GM12891 (cell line): ENCODE data around the gene PTPRN.
"Not testable (repeated sequence)": the region's sequence is repeated elsewhere in the genome, so short reads cannot be mapped to it uniquely, and the experiment has no call there.

Source experiments
- DNase-seq: peaks from one replicate; pipeline ENCODE4 v3.0.0; 2011; ENCODE audit warnings: low spot score; ENCODE audit not compliant: insufficient read length
- FAIRE-seq: peaks from 2 replicates; lab custom pipeline; 2011; peaks lifted over from hg19 to GRCh38; lab: Jason Lieb, UNC
- PAX5 ChIP-seq: IDR thresholded peaks from 2 replicates; pipeline ENCODE4 v1.6.1; 2011; ENCODE audit warnings: low read length, moderate library complexity, mild to moderate bottlenecking; ENCODE audit not compliant: insufficient read depth, severe bottlenecking
- POLR2A ChIP-seq: IDR thresholded peaks from 2 replicates; pipeline ENCODE4 v1.6.1; 2011; ENCODE audit warnings: low read depth, low read length, control low read depth
- POLR2AphosphoS5 ChIP-seq: IDR thresholded peaks from 2 replicates; pipeline ENCODE4 v1.6.1; 2011; ENCODE audit warnings: low read depth, low read length, control low read depth
- POU2F2 ChIP-seq: IDR thresholded peaks from 2 replicates; pipeline ENCODE4 v1.6.1; 2011; ENCODE audit warnings: low read depth, mild to moderate bottlenecking, control low read depth, low read length, moderate library complexity
- SPI1 ChIP-seq: IDR thresholded peaks from 2 replicates; pipeline ENCODE4 v1.6.1; 2011; ENCODE audit warnings: low read depth, low read length, control low read depth
- TAF1 ChIP-seq: IDR thresholded peaks from 2 replicates; pipeline ENCODE4 v1.6.1; 2011; ENCODE audit warnings: low read depth, low read length, control low read depth

PTPRN gene

DNA sequence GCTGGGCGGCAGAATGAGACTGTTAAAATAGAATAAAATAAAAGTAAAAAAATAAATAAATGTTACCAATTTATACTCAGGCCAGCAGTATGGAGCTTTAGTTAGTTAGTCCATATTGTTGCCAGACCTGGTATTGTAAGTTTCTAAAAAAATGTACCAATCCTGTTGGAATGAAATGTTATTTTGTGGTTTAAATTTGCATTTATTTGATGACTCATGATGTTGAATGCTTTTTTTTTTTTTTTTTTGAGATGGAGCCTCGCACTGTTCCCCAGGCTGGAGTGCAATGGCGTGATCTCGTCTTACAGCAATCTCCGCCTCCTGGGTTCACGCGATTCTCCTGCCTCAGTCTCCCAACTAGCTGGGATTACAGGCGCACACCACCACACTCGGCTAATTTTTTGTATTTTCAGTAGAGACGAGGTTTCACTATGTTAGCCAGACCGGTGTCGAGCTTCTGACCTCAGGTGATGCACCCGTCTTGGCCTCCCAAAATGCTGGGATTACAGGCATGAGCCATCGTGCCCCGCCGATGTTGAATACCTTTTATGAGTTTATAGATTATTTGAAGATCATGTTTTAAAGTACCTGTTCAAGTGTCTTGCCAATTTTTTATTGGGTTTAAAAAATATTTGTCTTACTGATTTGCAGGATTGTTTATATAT is 5.7 kb upstream of the PTPRN start:
- TF ChIP-seq POU2F2, result no peak
- TF ChIP-seq TAF1, result no peak
- no peak for TF ChIP-seq POLR2AphosphoS5
- TF ChIP-seq POLR2A, result no peak
- no peak for TF ChIP-seq SPI1
- TF ChIP-seq PAX5, result no peak
- FAIRE-seq (no peak), DNase-seq (no peak)

DNA sequence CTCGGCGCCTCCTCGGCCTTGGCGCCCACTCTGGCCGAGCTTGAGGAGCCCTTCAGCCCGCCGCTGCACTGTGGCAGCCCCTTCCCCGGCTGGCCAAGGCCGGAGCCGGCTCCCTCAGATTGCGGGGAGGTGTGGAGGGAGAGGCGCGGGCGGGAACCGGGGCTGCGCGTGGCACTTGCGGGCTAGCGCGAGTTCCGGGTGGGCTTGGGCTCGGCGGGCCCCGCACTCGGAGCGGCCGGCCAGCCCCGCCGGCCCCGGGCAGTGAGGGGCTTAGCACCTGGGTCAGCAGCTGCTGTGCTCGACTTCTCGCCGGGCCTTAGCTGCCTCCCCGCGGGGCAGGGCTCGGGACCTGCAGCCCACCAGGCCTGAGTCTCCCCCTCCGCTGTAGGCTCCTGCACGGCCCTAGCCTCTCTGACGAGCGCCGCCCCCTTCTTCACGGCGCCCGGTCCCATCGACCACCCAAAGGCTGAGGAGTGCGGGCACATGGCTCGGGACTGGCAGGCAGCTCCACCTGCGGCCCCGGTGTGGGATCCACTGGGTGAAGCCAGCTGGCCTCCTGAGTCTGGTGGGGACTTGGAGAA is 3.6 kb upstream of the PTPRN start:
- FAIRE-seq, result not testable (repeated sequence)

DNA sequence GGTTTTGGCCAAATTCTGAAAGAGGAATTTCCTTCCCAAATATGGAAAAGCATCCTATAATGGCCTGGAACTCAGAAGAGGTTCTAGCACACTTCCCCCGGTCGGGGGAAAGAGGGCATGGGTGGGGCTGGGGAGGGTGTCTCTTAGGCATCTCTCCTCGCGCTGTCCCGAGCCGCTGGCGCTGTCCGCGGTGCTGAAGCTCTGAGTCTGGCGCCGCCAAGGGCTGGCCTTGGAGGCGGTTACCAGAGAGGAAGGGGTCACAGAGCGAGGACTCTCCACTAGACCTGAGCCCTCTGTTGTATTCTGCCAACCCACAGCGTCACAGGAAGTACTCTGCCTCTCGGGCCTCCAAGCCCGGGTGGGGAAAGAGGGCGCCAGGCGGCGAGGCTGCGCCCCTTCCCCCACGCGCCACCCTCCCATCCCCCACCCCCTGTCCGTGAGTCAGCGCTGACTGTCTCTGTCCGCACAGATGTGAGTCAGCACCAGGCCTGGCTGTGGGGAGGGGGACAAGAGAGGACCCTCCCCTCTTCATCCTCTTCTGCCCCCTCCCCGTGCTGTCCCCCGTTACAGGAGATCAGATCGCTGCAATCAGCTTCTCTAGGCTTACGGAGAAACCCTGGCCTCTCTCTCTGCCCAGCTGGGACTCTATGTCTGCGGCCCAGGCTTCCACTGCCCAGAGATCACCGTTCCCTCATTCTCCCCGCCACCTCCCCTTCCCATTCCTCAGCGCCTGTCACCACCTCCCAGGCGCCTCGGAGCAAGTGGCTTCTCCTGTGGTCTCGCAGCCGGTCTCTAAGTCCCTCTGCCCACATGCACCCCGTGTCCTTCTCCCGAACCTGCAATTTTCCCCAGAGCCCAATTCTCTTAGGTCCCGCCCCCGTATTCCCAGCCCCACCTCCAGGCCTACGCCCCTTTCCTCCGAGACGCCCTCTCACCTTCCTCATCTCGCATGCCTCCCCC is 779 bp downstream of the PTPRN start:
- DNase-seq, result peak; percentile 71
- peak; percentile 41 for FAIRE-seq
- no peak for TF ChIP-seq POU2F2
- TF ChIP-seq PAX5, result no peak
- TF ChIP-seq TAF1, result no peak
- no peak for TF ChIP-seq POLR2A
- no peak for TF ChIP-seq POLR2AphosphoS5
- TF ChIP-seq SPI1, result no peak

More for the DNA sequence above, 3.6 kb upstream of the PTPRN start:
- not testable (repeated sequence) for DNase-seq

DNA sequence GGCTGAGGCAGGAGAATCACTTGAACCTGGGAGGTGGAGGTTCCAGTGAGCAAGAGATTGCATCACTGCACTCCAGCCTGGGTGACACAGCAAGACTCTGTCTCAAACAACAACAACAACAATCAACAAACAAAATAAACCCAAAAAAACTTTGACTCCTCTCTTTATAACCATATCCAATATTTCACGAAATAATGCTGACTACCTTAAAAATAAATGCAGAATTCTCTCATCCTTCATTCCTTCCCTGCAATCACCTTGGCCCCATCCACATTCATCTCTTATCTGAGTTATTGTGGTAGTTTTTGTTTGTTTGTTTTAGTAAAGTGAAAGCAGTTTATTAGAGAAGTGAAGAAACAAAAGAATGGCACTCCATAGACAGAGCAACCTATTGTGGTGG is 3.2 kb downstream of the PTPRN start:
- DNase-seq, result no peak
- FAIRE-seq, result no peak
- no peak for TF ChIP-seq POLR2A
- TF ChIP-seq POU2F2, result no peak
- no peak for TF ChIP-seq SPI1
- TF ChIP-seq TAF1, result no peak
- TF ChIP-seq PAX5, result no peak
- no peak for TF ChIP-seq POLR2AphosphoS5

DNA sequence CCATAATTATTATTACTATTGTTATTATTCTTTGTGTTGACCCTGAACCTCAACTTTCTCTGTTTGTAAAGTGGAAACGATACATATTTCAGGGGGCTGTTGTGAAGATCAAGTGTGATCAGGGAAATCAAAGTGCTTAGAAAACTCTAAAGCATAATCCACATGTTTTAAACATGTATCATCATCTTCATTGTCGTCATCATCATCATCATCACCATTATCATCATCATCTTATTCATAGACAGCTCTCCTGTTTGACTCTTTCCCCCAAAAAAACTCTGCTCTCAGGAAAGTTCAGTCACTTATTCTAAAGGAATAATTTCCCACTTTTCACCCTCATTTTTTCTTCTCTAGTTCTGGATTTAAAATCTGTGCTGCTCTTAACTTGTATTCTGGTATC is 5.0 kb downstream of the PTPRN start:
- no peak for FAIRE-seq
- TF ChIP-seq POLR2AphosphoS5 (no peak), SPI1 (no peak), POU2F2 (no peak), PAX5 (no peak), TAF1 (no peak), POLR2A (no peak)
- DNase-seq, result no peak

DNA sequence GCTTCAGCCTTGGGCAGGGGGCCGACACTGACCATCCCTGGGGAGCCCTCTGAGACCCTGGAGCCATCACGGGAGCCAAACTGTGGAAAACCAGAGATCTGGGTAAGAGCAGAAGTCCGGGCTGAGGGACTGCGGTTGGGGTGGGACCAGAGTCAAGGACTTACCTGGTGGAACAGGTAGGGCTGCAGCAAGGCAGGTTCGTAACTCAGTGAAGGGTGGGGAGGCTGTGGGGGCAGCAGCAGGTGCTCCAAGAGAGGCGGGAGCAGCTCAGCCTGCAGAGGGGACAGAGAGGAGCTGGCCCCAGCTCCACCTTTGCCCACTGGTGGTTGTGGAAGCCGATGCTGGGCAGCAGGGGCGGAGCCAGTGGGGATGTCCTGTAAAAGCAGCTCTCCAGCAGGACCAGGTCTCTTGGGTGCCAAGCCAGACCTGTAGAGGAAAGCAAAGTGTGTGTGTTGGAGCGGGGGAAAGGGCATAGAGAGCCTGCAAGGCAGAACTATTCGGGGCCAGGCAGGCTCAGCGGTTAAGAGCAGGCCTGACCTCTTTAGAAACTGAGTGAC is 6.7 kb downstream of the PTPRN start:
- TF ChIP-seq POLR2A (no peak), POU2F2 (no peak), TAF1 (no peak), SPI1 (no peak), POLR2AphosphoS5 (no peak), PAX5 (no peak)
- FAIRE-seq (no peak), DNase-seq (no peak)

DNA sequence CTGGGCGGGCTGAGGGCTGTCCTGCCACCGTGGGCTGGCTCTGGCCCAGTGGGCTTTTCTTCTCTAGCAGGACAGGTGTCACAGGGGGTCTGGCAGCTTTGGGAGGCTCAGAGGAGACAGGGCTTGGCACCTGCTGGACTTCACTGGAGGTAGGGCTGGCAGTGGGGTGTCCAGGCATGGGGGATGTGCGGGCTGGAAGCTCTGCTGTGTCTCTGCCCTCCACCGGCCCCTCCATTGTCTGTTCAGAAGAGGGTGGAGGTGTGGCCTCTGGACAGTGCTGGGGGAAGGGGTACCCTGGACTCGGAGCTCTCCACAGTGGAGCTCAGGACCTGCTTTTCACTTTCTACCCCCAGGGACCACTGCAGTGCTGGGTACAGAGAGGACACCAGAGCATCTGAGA is 9.2 kb downstream of the PTPRN start:
- no peak for TF ChIP-seq SPI1
- no peak for TF ChIP-seq POLR2AphosphoS5
- no peak for TF ChIP-seq TAF1
- TF ChIP-seq POLR2A, result no peak
- TF ChIP-seq PAX5, result no peak
- TF ChIP-seq POU2F2, result no peak
- FAIRE-seq (no peak), DNase-seq (no peak)

DNA sequence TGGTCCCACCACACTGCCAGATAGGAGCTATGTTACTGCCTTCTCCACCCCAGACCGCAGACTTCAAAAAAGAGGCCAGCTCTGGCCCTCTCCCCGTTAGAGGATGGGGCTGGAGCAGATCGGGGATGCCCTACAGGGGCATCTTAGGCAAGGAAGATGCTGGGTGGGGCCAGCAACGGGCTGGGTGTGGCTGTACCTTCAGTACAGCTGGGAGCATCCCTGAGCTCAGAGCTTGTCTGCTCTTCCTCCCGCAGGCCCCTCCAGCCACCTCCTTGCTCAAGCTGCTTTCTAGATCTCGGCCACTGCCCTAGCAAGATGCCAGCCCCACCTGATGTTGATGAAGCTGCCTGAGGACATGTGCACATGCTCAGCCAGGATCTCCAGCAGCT is 9.8 kb downstream of the PTPRN start:
- no peak for FAIRE-seq
- no peak for TF ChIP-seq PAX5
- no peak for TF ChIP-seq POLR2AphosphoS5
- no peak for TF ChIP-seq POU2F2
- no peak for DNase-seq

DNA sequence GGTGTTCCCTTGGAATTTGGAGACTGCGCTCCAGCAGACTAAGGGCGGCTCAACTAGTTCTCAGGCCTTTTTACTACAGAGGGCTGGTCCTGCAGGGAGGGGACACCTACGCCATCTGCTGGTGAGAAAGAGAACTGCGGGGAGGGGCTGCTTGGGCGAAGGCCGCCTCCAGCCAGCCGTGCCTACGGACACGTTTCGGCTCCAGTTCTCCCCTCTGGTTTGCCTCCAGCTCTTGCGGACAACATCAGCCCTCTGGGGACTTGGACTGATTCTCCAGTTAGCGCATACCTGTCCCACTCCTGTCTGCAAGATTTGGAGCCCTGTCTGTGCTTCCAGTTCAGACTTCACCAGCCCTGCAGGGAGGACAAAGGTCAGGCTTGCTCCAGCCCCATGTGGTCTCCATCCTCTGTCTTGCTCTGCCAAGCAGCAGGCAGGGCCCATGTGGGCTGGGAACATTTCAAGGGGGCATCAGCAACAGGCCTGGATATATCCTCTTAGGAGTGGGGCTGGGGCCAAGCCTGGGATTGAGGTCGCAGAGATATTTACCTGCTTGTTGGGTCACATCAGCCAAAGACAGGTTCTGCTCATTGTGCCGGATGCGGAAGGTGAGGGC is 10.3 kb downstream of the PTPRN start:
- FAIRE-seq (peak; percentile 94), DNase-seq (peak; percentile 90)
- no peak for TF ChIP-seq SPI1
- no peak for TF ChIP-seq TAF1
- no peak for TF ChIP-seq POU2F2
- no peak for TF ChIP-seq POLR2AphosphoS5
- no peak for TF ChIP-seq PAX5
- no peak for TF ChIP-seq POLR2A
